NCI-H82 treated with DMSO at 0.1 percent for 48 hours (cell line): ENCODE results near the gene TBC1D32.
"Not testable (repeated sequence)": the region's sequence is repeated elsewhere in the genome, so short reads cannot be mapped to it uniquely, and the experiment has no call there.

ENCODE experiments used
- DNase-seq: peaks from one replicate; lab custom pipeline; 2025; ENCODE audit not compliant: unreplicated experiment; lab: John Stamatoyannopoulos, UW

TBC1D32 gene, protein sequence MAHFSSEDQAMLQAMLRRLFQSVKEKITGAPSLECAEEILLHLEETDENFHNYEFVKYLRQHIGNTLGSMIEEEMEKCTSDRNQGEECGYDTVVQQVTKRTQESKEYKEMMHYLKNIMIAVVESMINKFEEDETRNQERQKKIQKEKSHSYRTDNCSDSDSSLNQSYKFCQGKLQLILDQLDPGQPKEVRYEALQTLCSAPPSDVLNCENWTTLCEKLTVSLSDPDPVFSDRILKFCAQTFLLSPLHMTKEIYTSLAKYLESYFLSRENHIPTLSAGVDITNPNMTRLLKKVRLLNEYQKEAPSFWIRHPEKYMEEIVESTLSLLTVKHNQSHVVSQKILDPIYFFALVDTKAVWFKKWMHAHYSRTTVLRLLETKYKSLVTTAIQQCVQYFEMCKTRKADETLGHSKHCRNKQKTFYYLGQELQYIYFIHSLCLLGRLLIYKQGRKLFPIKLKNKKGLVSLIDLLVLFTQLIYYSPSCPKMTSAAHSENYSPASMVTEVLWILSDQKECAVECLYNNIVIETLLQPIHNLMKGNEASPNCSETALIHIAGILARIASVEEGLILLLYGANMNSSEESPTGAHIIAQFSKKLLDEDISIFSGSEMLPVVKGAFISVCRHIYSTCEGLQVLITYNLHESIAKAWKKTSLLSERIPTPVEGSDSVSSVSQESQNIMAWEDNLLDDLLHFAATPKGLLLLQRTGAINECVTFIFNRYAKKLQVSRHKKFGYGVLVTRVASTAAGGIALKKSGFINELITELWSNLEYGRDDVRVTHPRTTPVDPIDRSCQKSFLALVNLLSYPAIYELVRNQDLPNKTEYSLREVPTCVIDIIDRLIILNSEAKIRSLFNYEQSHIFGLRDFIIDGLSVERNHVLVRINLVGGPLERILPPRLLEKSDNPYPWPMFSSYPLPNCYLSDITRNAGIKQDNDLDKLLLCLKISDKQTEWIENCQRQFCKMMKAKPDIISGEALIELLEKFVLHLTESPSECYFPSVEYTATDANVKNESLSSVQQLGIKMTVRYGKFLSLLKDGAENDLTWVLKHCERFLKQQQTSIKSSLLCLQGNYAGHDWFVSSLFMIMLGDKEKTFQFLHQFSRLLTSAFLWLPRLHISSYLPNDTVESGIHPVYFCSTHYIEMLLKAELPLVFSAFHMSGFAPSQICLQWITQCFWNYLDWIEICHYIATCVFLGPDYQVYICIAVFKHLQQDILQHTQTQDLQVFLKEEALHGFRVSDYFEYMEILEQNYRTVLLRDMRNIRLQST

GRCh38 chr6:121334299-121335086, at the start of gene TBC1D32:
TSS of gene TBC1D32 (minus strand) at chr6:121334480. CDS start at chr6:121334430, 50 bp downstream.
- DNase-seq: peak; percentile 47

- DNase-seq: no peak
Observed at GRCh38 chr6:121383478-121383877, 49.2 kb upstream of the TBC1D32 start.

DNA sequence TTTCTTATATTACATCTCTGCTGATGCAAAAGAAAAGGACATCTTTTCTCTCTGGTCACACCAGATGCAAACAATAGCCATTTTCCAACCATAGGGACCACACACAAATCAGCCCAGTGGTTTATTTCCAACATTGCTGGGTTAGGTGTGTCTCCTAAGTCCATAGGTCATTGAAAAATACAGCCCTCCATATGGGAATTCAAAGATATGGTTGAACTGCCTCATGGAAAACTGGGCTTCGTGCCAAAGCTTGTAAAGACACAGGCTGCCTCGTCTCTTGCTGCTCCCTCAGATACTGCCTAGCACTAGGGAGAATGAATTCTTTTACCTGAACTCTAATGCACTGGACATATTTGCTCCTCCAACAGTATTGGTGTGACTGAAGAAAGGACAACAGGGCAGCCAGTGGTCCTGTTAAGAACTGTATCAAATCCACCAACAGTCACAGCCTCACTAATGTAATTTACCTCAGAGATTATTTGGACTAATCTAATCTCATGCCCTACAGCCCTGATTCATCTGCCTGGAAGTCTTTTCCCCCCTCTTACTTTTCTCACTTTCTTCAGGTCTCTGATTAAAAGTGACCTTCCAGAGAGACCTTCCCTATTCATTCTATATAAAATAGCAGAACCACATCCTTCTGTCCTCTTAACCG, 48.3 kb upstream of the TBC1D32 start:
- peak; percentile 51 for DNase-seq

- DNase-seq: no peak
Observed at GRCh38 chr6:121376411-121376810, 42.1 kb upstream of the TBC1D32 start.

GRCh38 chr6:121374219-121374618, 39.9 kb upstream of the TBC1D32 start:
- DNase-seq: not testable (repeated sequence)

DNA sequence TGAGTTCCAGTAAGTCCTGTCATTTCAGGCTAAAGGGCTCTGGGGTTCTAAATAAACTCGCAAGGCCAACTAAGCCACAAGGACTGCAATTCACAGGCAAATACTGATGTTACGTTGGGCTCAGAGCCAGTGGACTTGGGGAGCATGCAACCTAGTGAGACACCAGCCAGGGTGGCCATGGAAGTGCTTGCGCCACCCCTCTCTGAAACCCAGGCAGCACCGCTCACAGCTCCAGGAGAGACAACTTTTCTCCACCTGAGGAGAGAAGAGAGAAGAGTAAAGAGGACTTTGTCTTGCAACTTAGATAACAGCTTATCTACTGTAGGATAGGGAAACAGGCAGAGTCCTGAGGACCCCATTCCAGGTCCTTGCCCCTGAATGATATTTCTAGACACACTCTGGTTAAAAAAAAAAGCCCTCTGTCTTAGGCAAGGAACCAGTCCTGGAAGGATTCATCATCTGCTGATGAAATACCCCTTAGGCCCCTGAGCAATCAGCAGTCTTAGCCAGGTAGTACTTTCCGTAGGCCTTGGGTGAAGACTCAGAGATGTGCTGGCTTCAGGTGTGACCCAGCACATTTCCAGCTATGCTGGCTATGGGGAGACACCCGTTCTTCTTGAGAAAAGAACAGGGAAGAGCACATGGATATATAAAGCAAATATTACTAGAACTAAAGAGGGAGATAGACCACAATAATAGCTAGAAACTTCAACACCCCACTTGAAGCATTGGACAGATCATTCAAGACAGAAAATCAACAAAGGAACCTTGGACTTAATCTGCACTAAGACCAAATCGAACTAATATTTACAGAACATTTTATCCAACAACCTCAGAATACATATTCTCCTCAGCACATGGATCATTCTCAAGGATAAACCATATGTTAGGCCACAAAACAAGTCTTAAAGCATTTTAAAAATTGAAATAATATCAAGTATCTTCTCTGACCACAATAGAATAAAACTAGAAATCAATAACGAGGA, 31.5 kb upstream of the TBC1D32 start:
- DNase-seq: no peak

- no peak for DNase-seq
Observed at GRCh38 chr6:121356575-121356974, 22.3 kb upstream of the TBC1D32 start.

DNA sequence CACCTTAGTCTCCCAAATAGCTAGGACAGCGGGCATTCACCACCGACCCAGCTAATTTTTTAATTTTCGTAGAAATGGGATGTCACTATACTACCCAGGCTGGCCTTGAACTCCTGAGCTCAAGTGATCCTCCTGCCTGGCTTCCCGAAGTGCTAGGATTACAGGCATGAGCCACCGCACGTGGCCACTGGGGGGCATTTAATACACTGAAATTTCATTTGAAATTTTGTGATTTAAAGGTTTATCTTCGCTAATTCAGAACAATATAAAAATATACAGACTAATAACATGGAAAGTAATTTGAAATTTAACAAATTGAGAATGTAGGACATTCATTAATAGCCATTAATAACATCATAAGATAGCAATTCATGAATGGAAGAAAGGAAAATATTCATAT, 20.5 kb upstream of the TBC1D32 start:
- no peak for DNase-seq

DNA sequence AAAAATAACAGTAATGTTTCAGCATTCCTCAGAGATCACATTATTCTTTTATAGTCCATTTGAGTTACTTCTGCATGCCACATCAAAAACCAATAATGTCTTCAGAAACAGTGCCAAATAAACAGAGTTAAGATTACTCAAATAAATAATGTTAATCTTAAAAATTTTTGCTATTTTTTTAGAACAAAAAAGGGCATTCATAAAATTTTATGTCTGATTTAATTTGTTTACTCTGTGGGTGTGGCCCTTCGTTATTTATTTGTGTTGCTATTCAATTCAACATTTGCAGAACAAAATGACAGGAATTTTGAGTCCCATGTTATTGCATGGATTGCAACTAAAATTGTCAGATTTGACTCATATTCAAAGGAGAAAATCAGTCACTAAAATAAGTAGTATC, 18.7 kb upstream of the TBC1D32 start:
- DNase-seq: no peak

DNA sequence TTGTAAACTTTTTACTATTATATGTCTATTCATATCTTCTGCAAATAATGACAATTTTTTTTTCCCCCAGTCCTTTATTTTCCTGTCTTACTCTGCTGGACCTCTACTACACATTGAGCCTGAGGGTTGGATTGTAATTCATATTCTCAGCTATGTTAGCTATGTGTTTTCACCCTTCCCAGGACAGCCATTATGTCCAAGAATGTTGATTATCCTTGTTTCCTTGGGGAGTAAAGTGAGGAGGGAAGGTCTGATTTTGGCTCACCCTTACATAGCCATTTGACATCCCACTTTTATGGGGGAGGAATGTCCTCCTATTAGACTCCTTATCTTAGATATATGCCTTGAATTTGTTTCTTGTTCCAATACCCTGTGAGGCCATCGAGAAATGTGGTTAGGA, 17.6 kb upstream of the TBC1D32 start:
- DNase-seq: no peak

- no peak for DNase-seq
Observed at GRCh38 chr6:121349596-121349995, 15.3 kb upstream of the TBC1D32 start.

- DNase-seq: no peak
Observed at GRCh38 chr6:121347484-121347883, 13.2 kb upstream of the TBC1D32 start.

DNA sequence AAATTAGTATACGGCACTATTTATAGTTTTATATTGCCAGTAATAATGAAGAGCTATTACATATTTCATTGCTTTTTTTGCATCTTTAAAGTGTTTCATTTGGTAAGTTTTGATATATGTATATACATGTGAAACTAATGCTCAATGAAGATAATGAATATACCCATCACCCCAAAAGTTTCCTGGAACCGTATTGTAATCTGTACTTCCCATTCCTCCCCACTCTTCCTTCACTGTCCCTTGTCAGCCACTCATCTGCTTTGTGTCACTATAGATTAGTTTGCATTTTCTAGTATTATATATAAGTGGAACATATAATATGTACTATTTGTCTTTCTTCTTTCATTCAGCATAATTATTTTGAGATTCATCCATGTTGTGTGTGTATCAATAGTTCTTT, 10.3 kb upstream of the TBC1D32 start:
- no peak for DNase-seq

- no peak for DNase-seq
Observed at GRCh38 chr6:121339639-121340226, 5.5 kb upstream of the TBC1D32 start.

- no peak for DNase-seq
Observed at GRCh38 chr6:121338956-121339355, 4.7 kb upstream of the TBC1D32 start.

DNA sequence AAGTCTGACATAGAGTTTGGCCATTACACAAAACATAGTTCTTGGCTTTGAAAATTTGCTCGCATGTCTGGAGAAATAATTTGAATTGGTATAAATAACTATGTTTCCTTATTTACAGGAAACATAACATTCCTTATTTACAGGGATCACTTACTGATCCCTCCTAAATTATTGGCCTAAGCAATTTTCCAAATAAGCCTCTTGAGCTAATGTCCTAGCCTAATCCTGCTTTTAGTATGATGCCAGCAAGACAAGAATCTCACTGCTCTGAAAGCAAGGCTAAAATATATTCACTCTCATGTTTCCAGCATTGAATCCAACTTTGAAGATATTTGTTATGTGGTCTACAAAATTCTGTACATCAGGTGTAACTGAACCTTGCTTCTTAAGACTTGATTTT, 4.1 kb upstream of the TBC1D32 start:
- DNase-seq: no peak

GRCh38 chr6:121335087-121336008, 1.1 kb upstream of the TBC1D32 start:
- DNase-seq: peak; percentile 87
